H1 (cell line): ENCODE data around the gene WDFY3. TPM values are rescaled to one million over a fixed set of nuclear protein-coding genes. Genes with fewer than 3 reads are reported as not detected.

ENCODE experiments used
- CTCF ChIA-PET: fragments of 300-600 bp; sonication (Branson Sonifier 250); formaldehyde crosslinking; loops from one replicate; lab custom pipeline; 2021; ENCODE audit not compliant: partially characterized antibody; lab: Charles Lee
- POLR2A ChIA-PET: fragments of 300-600 bp; sonication (Branson Sonifier 250); formaldehyde crosslinking; loops from one replicate; lab custom pipeline; 2021; ENCODE audit warnings: inconsistent platforms; ENCODE audit not compliant: partially characterized antibody; lab: Charles Lee
- DNase-seq, 2 experiments: peaks; one replicate each; pipeline versions ENCODE4 v3.0.0 to v3.0.0-alpha.2; 2010 to 2022; ENCODE audit warnings: low spot score in 2 of 2, low read depth in 1 of 2, mixed read lengths in 1 of 2
- FAIRE-seq: peaks from 2 replicates; lab custom pipeline; 2011; peaks lifted over from hg19 to GRCh38; lab: Jason Lieb, UNC
- H2AFZ ChIP-seq: 2 replicates; pipeline ENCODE4 v1.8.1; 2012; ENCODE audit warnings: low read length, inconsistent platforms
- H2AK5ac ChIP-seq: 2 replicates; pipeline ENCODE4 v1.6.1; 2013; ENCODE audit warnings: low read depth, low read length
- H2BK120ac ChIP-seq: replicated peaks from 2 replicates; pipeline ENCODE3; 2013; ENCODE audit warnings: low read depth, low read length, inconsistent platforms
- H2BK12ac ChIP-seq: 2 replicates; pipeline ENCODE4 v1.6.1; 2013; ENCODE audit warnings: low read depth, low read length
- H2BK15ac ChIP-seq: 2 replicates; pipeline ENCODE4 v1.6.1; 2013; ENCODE audit warnings: low read length
- H2BK20ac ChIP-seq: 2 replicates; pipeline ENCODE4 v1.6.1; 2013; ENCODE audit warnings: low read length
- H2BK5ac ChIP-seq: 2 replicates; pipeline ENCODE4 v1.6.1; 2013; ENCODE audit warnings: low read depth, low read length
- H3K14ac ChIP-seq: 2 replicates; pipeline ENCODE4 v1.6.1; 2013; ENCODE audit warnings: inconsistent platforms; ENCODE audit not compliant: insufficient read length
- H3K18ac ChIP-seq: 2 replicates; pipeline ENCODE4 v1.6.1; 2013; ENCODE audit warnings: low read length; ENCODE audit errors: extremely low read depth
- H3K23ac ChIP-seq: 2 replicates; pipeline ENCODE4 v1.6.1; 2013; ENCODE audit warnings: inconsistent platforms; ENCODE audit not compliant: insufficient read length
- H3K23me2 ChIP-seq: 2 replicates; pipeline ENCODE4 v1.6.1; 2013; ENCODE audit warnings: low read depth, low read length
- H3K27ac ChIP-seq: 2 replicates; pipeline ENCODE4 v1.6.1; 2011; ENCODE audit warnings: low read depth, low read length, inconsistent platforms
- H3K27me3 ChIP-seq, 4 experiments: replicated peaks in 1 of 4; 1 replicate in 1 of 4; 2 replicates in 3 of 4; pipeline versions ENCODE4 v1.6.1 to v1.8.1; 2011 to 2013; ENCODE audit warnings: low read length in 3 of 4, mild to moderate bottlenecking in 3 of 4, inconsistent platforms in 2 of 4, mixed read lengths in 2 of 4, moderate library complexity in 1 of 4; ENCODE audit not compliant: control insufficient read depth in 3 of 4, insufficient read depth in 3 of 4; ENCODE audit errors: extremely low read depth in 1 of 4
- H3K36me3 ChIP-seq, 4 experiments: 2 replicates each; pipeline versions ENCODE4 v1.6.1 to v1.8.1; 2011 to 2013; ENCODE audit warnings: mild to moderate bottlenecking in 4 of 4, low read length in 3 of 4, moderate library complexity in 2 of 4, control low read depth in 1 of 4, inconsistent platforms in 1 of 4; ENCODE audit not compliant: insufficient read depth in 4 of 4, control insufficient read depth in 2 of 4
- H3K4ac ChIP-seq: replicated peaks from 2 replicates; pipeline ENCODE3; 2013; ENCODE audit warnings: low read length, low read depth, mixed read lengths, inconsistent platforms; ENCODE audit not compliant: insufficient read length
- H3K4me1 ChIP-seq, 4 experiments: replicated peaks in 1 of 4; 1 replicate in 1 of 4; 2 replicates in 3 of 4; pipeline versions ENCODE4 v1.6.1 to v1.8.1; 2011 to 2013; ENCODE audit warnings: low read length in 3 of 4, inconsistent platforms in 2 of 4, mixed read lengths in 1 of 4; ENCODE audit not compliant: insufficient read depth in 4 of 4, control insufficient read depth in 3 of 4
- H3K4me2 ChIP-seq, 2 experiments: 2 replicates each; pipeline versions ENCODE4 v1.6.1 to v1.8.1; 2011 to 2013; ENCODE audit warnings: low read depth in 2 of 2, low read length in 2 of 2, control low read depth in 1 of 2, inconsistent platforms in 1 of 2, mild to moderate bottlenecking in 1 of 2; ENCODE audit not compliant: insufficient read depth in 1 of 2
- H3K4me3 ChIP-seq, 4 experiments: fragments of 200-600, 300-600 bp in 1 of 4; sonication (generic), shearing (Covaris generic), sonication (Bioruptor Twin) in 1 of 4; 2 replicates each; pipeline versions ENCODE4 v1.5.1 to v1.8.1; 2011 to 2016; ENCODE audit warnings: low read length in 4 of 4, low read depth in 3 of 4, control low read depth in 2 of 4, inconsistent platforms in 2 of 4, mild to moderate bottlenecking in 2 of 4, mixed read lengths in 1 of 4, moderate library complexity in 1 of 4; ENCODE audit not compliant: insufficient read depth in 2 of 4; ENCODE audit errors: extremely low read depth in 1 of 4
- H3K56ac ChIP-seq: replicated peaks from 2 replicates; pipeline ENCODE3; 2013; ENCODE audit warnings: low read depth, mild to moderate bottlenecking, mixed read lengths, low read length, inconsistent platforms; ENCODE audit not compliant: insufficient read length
- H3K79me1 ChIP-seq: 2 replicates; pipeline ENCODE4 v1.6.1; 2013; ENCODE audit warnings: low read depth, low read length, control low read depth
- H3K79me2 ChIP-seq, 2 experiments: 2 replicates each; pipeline versions ENCODE4 v1.6.1 to v1.8.1; 2012 to 2013; ENCODE audit warnings: low read length in 2 of 2, mild to moderate bottlenecking in 2 of 2, inconsistent platforms in 1 of 2; ENCODE audit not compliant: insufficient read depth in 2 of 2, control insufficient read depth in 1 of 2
- H3K9ac ChIP-seq, 4 experiments: replicated peaks in 1 of 4; 1 replicate in 1 of 4; 2 replicates in 3 of 4; pipeline versions ENCODE4 v1.6.1 to v1.8.1; 2011 to 2013; ENCODE audit warnings: low read depth in 3 of 4, low read length in 3 of 4, control low read depth in 2 of 4, mild to moderate bottlenecking in 2 of 4, moderate library complexity in 2 of 4, inconsistent platforms in 1 of 4; ENCODE audit errors: extremely low read depth in 1 of 4
- H3K9me3 ChIP-seq, 2 experiments: 2 replicates each; pipeline versions ENCODE4 v1.6.1 to v1.8.1; 2012 to 2013; ENCODE audit warnings: mild to moderate bottlenecking in 2 of 2, moderate library complexity in 2 of 2, control low read depth in 1 of 2, inconsistent platforms in 1 of 2, low read depth in 1 of 2, low read length in 1 of 2, mixed read lengths in 1 of 2; ENCODE audit not compliant: insufficient read depth in 2 of 2
- H4K20me1 ChIP-seq, 2 experiments: replicated peaks in 1 of 2; 2 replicates each; pipeline versions ENCODE3 to v1.8.1; 2011 to 2013; ENCODE audit warnings: inconsistent platforms in 2 of 2, low read length in 2 of 2, mild to moderate bottlenecking in 1 of 2; ENCODE audit not compliant: insufficient read depth in 2 of 2, control insufficient read depth in 1 of 2
- H4K5ac ChIP-seq: 2 replicates; pipeline ENCODE4 v1.6.1; 2013; ENCODE audit warnings: low read length, low read depth, mixed read lengths, inconsistent platforms; ENCODE audit not compliant: insufficient read length
- H4K8ac ChIP-seq: 2 replicates; pipeline ENCODE4 v1.8.0; 2013; ENCODE audit warnings: mild to moderate bottlenecking, moderate library complexity, low read length, inconsistent platforms; ENCODE audit not compliant: insufficient read depth; ENCODE audit errors: extremely low read depth
- H4K91ac ChIP-seq: replicated peaks from 2 replicates; pipeline ENCODE3; 2013; ENCODE audit warnings: low read length, mixed read lengths, inconsistent platforms; ENCODE audit not compliant: insufficient read length
- KDM4A ChIP-seq: IDR thresholded peaks from one replicate; pipeline ENCODE4 v1.7.1; 2012; ENCODE audit warnings: low read depth, mild to moderate bottlenecking, moderate library complexity, low read length, inconsistent platforms; ENCODE audit not compliant: severe bottlenecking
- RNF2 ChIP-seq: fragments of 200-900, 300-1000 bp; sonication (generic); IDR thresholded peaks from 2 replicates; pipeline ENCODE4 v1.7.1; 2016; ENCODE audit warnings: borderline replicate concordance, low read depth, mild to moderate bottlenecking, antibody characterized with exemption, low read length; ENCODE audit not compliant: poor library complexity, severe bottlenecking; ENCODE audit errors: missing control alignments
- WGBS, 2 experiments: shearing (Covaris generic) in 1 of 2; methylation state at CpG; one replicate each; pipeline versions ENCODE4 v1.1.6 to v1.1.7; 2013 to 2015; ENCODE audit warnings: low lambda C conversion rate in 2 of 2, mixed read lengths in 2 of 2, inconsistent platforms in 1 of 2, low coverage in 1 of 2, missing lambda C conversion rate in 1 of 2; ENCODE audit not compliant: insufficient replicate concordance in 2 of 2, insufficient coverage in 1 of 2, insufficient read length in 1 of 2; ENCODE audit errors: extremely low coverage in 1 of 2, missing lambda C conversion rate in 1 of 2; 5-methylcytosine and 5-hydroxymethylcytosine counted together
- polyA plus RNA-seq, 7 experiments: library from polyadenylated mRNA; depleted of rRNA in 3 of 7; stranded (reverse) in 5 of 7; unstranded in 2 of 7; fragments of >200 nt in 5 of 7; fragments of 200-250 nt in 2 of 7; gene quantifications; 1 replicate in 5 of 7; 2 replicates in 1 of 7; 4 replicates in 1 of 7; pipeline versions ENCODE4 v1.2.1 to v1.2.3, GENCODE V29; 2011 to 2013; ENCODE audit warnings: missing spikeins in 2 of 7, mixed read lengths in 2 of 7
- total RNA-seq: library from RNA; stranded (reverse); fragmentation: NEBNext Ultra II Directional; extraction: Animal tissue kit (Norgen Biotek cat#: 25700); gene quantifications from 2 replicates; pipeline ENCODE4 v1.2.1, GENCODE V29; 2021

Gene WDFY3
- total and polyA plus RNA-seq, 2 of the 8 experiments (the other 6 are each of a cell fraction or from before 2014, with no cell fraction given) = 25.6 to 62.4 TPM

GRCh38 chr4:84666439-84666838 is 300.1 kb downstream of the WDFY3 start:
- Histone ChIP-seq H2AFZ (no peak overlapping the region), H4K20me1 (no peaks in the 10 kb centered on the region), H4K91ac (no peak overlapping the region), H3K79me2 (no peaks in the 10 kb centered on the region), H3K23ac (no peak overlapping the region), H2BK15ac (no peak overlapping the region), H2BK12ac (no peak overlapping the region), H3K4me1 (no peaks in the 10 kb centered on the region), H2AK5ac (no peak overlapping the region), H3K79me1 (no peaks in the 10 kb centered on the region), H2BK5ac (no peak overlapping the region), H3K36me3 (peaks cover 0 to 17% (median 5%) of the 10 kb centered on the region in 4 experiments; a peak in 3 of 8 replicates), H3K9me3 (peaks cover 0 to 8% of the 10 kb centered on the region in 2 experiments; a peak in 2 of 4 replicates), H3K4me3 (no peak overlapping the region), H3K9ac (no peak overlapping the region), H4K8ac (no peak overlapping the region)
- DNase-seq = no peak
- FAIRE-seq = no peak
- POLR2A ChIA-PET = no interaction called here
- TF ChIP-seq KDM4A = no peak
- TF ChIP-seq RNF2 = no peak
- TF ChIP-seq, all 59 proteins: peak for 0
- Histone ChIP-seq H3K14ac (no peak overlapping the region), H3K27ac (no peak overlapping the region), H3K27me3 (no peaks in the 10 kb centered on the region), H4K5ac (no peak overlapping the region), H3K56ac (no peak overlapping the region), H2BK20ac (no peak overlapping the region), H3K23me2 (no peaks in the 10 kb centered on the region), H2BK120ac (no peak overlapping the region), H3K4me2 (no peak overlapping the region), H3K4ac (no peak overlapping the region), H3K18ac (no peak overlapping the region)
- CTCF ChIA-PET = interaction anchor here (1.2 kb wide), 1 partner anchor 135 kb away, joined by 4 read pairs; no protein-coding TSS in a partner anchor
- 91% methylated on average over 1 of the region's 1 CpG; no CpG with 5 or more reads in 1 of the 2 experiments for WGBS, 2 experiments
